WTC11 (cell line): ENCODE results near the gene SIGLEC1.

Experiments
- FOXJ3 ChIP-seq: sonication (generic); formaldehyde crosslinking; IDR thresholded peaks from 2 replicates; pipeline ENCODE4 v1.9.0; 2021; ENCODE audit warnings: missing genetic modification reagents, mild to moderate bottlenecking, borderline replicate concordance
- JUN ChIP-seq: sonication (generic); formaldehyde crosslinking; IDR thresholded peaks from 2 replicates; pipeline ENCODE4 v1.8.0; 2023; ENCODE audit warnings: mild to moderate bottlenecking, missing genetic modification reagents
- KAT7 ChIP-seq: sonication (generic); formaldehyde crosslinking; IDR thresholded peaks from 2 replicates; pipeline ENCODE4 v1.8.1; 2023; ENCODE audit warnings: missing genetic modification reagents, mild to moderate bottlenecking, borderline replicate concordance
- MYBL2 ChIP-seq: sonication (generic); formaldehyde crosslinking; IDR thresholded peaks from 2 replicates; pipeline ENCODE4 v1.8.1; 2023; ENCODE audit warnings: mild to moderate bottlenecking, moderate library complexity, missing genetic modification reagents
- NFATC4 ChIP-seq: fragments of 250-450 bp; sonication (Bioruptor Pico); IDR thresholded peaks from 2 replicates; pipeline ENCODE4 v1.9.0; 2021; ENCODE audit warnings: mild to moderate bottlenecking
- TCF7 ChIP-seq: sonication (generic); formaldehyde crosslinking; IDR thresholded peaks from 2 replicates; pipeline ENCODE4 v1.8.0; 2022; ENCODE audit warnings: mild to moderate bottlenecking, low read depth, missing genetic modification reagents, moderate library complexity
- ZNF232 ChIP-seq: sonication (generic); formaldehyde crosslinking; IDR thresholded peaks from 2 replicates; pipeline ENCODE4 v1.8.0; 2022; ENCODE audit warnings: mild to moderate bottlenecking, missing genetic modification reagents
- TF ChIP-seq, protein P1 (sequence below): fragments of 200-600 bp; IDR thresholded peaks from 2 replicates; pipeline ENCODE4 v1.8.0; 2022; ENCODE audit warnings: antibody characterized with exemption
- TF ChIP-seq, protein P2 (sequence below): fragments of 250-450 bp; sonication (Bioruptor Pico); IDR thresholded peaks from 2 replicates; pipeline ENCODE4 v2.1.2; 2022; ENCODE audit warnings: mild to moderate bottlenecking, moderate library complexity
- TF ChIP-seq, protein P3 (sequence below): sonication (generic); formaldehyde crosslinking; IDR thresholded peaks from 2 replicates; pipeline ENCODE4 v1.8.1; 2023; ENCODE audit warnings: mild to moderate bottlenecking, missing genetic modification reagents, moderate library complexity
- TF ChIP-seq, protein P4 (sequence below): sonication (generic); formaldehyde crosslinking; IDR thresholded peaks from 2 replicates; pipeline ENCODE4 v1.8.1; 2022; ENCODE audit warnings: low read depth, missing genetic modification reagents, borderline replicate concordance

DNA sequence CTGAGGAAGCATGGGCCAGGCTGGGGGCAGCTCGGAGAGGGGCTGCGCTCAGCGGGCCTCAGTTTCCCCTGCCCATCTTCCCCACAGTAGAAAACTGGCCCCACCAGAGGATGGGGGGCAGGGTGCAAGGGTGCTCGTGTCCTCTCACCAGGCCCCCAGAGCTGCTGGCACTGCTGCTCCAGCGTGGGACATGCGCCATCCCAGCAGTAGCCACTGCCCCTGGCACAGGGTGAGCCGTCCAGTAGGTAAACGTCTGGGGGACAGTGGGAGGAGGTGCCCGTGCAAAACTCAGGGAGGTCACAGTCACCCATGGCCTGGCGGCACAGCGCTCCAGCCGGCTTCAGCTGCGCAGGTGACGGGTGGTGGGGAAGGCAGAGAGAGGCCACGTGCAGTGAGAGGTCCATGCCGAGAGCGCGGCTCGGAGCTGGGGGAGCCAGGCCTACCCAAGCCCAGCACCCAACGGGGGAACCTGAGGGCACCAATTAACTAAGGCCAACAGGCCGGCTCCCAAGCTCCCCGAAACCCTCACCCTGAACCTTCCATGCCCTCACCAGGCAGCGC lies 40.3 kb downstream of the SIGLEC1 start:
- TF ChIP-seq, protein P1, sequence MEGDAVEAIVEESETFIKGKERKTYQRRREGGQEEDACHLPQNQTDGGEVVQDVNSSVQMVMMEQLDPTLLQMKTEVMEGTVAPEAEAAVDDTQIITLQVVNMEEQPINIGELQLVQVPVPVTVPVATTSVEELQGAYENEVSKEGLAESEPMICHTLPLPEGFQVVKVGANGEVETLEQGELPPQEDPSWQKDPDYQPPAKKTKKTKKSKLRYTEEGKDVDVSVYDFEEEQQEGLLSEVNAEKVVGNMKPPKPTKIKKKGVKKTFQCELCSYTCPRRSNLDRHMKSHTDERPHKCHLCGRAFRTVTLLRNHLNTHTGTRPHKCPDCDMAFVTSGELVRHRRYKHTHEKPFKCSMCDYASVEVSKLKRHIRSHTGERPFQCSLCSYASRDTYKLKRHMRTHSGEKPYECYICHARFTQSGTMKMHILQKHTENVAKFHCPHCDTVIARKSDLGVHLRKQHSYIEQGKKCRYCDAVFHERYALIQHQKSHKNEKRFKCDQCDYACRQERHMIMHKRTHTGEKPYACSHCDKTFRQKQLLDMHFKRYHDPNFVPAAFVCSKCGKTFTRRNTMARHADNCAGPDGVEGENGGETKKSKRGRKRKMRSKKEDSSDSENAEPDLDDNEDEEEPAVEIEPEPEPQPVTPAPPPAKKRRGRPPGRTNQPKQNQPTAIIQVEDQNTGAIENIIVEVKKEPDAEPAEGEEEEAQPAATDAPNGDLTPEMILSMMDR: no peak
- TF ChIP-seq, protein P2, sequence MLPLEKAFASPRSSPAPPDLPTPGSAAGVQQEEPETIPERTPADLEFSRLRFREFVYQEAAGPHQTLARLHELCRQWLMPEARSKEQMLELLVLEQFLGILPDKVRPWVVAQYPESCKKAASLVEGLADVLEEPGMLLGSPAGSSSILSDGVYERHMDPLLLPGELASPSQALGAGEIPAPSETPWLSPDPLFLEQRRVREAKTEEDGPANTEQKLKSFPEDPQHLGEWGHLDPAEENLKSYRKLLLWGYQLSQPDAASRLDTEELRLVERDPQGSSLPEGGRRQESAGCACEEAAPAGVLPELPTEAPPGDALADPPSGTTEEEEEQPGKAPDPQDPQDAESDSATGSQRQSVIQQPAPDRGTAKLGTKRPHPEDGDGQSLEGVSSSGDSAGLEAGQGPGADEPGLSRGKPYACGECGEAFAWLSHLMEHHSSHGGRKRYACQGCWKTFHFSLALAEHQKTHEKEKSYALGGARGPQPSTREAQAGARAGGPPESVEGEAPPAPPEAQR (CRISPR knock-in tag): no peak
- TF ChIP-seq MYBL2 (CRISPR knock-in tag) (no peak), TCF7 (no peak), FOXJ3 (no peak), NFATC4 (CRISPR knock-in tag) (no peak), KAT7 (CRISPR knock-in tag) (no peak), JUN (CRISPR knock-in tag) (no peak), ZNF232 (CRISPR knock-in tag) (no peak)
- TF ChIP-seq, protein P3, sequence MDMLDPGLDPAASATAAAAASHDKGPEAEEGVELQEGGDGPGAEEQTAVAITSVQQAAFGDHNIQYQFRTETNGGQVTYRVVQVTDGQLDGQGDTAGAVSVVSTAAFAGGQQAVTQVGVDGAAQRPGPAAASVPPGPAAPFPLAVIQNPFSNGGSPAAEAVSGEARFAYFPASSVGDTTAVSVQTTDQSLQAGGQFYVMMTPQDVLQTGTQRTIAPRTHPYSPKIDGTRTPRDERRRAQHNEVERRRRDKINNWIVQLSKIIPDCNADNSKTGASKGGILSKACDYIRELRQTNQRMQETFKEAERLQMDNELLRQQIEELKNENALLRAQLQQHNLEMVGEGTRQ: no peak
- TF ChIP-seq, protein P4, sequence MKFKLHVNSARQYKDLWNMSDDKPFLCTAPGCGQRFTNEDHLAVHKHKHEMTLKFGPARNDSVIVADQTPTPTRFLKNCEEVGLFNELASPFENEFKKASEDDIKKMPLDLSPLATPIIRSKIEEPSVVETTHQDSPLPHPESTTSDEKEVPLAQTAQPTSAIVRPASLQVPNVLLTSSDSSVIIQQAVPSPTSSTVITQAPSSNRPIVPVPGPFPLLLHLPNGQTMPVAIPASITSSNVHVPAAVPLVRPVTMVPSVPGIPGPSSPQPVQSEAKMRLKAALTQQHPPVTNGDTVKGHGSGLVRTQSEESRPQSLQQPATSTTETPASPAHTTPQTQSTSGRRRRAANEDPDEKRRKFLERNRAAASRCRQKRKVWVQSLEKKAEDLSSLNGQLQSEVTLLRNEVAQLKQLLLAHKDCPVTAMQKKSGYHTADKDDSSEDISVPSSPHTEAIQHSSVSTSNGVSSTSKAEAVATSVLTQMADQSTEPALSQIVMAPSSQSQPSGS (CRISPR knock-in tag): no peak
